G401.6 (cell line): ENCODE data around the gene CDK19.

Source experiments
- FAIRE-seq: peaks from 2 replicates; lab custom pipeline; 2012; peaks lifted over from hg19 to GRCh38; lab: Jason Lieb, UNC

CDK19 gene

DNA sequence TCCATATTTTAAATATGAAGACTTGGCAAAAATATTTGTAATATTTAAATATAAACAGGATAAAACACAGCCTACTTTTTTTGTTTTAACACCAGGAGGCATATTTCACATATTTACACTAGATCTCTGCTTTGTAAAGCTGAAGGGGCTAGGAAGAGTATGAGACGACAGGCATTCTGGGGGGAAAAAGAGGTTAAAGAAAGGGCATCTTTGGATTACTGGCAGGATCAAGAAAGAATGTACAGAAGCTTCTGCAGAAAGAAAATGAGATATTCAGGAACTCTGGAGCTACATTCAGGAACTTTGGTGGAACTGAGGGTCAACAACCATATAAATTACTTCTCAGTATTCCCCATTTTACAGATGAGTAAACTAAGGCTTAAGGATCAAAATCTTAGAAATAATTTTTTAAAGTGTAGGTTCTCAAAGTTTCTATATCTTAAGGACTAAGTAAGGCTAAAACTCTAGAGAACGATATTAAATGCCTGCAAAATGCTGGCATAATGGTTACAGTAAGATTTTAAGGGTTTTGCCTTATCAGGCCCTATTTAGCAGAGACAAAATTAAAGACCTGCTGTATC, 156.5 kb downstream of the CDK19 start:
- FAIRE-seq: no peak

DNA sequence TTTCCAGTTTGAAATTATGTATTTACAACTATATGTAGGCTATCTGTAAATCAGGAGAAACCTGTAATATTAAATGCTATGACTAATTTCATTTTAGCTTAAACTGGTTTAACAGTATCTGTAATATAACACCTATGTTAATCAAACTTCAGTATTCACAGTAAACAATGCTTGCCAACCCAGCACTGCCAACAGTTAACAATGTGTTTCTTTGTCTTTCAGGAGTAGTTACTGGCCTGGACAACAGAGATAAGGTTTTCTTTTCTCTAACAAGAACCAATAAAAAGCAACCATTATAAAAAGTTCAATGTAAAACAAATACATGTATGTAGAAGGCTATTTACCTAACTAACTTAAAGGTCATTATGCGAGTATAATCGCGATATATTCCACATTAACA, 158.8 kb downstream of the CDK19 start:
- no peak for FAIRE-seq

GRCh38 chr6:110655821-110656220, 159.4 kb downstream of the CDK19 start:
- no peak for FAIRE-seq

DNA sequence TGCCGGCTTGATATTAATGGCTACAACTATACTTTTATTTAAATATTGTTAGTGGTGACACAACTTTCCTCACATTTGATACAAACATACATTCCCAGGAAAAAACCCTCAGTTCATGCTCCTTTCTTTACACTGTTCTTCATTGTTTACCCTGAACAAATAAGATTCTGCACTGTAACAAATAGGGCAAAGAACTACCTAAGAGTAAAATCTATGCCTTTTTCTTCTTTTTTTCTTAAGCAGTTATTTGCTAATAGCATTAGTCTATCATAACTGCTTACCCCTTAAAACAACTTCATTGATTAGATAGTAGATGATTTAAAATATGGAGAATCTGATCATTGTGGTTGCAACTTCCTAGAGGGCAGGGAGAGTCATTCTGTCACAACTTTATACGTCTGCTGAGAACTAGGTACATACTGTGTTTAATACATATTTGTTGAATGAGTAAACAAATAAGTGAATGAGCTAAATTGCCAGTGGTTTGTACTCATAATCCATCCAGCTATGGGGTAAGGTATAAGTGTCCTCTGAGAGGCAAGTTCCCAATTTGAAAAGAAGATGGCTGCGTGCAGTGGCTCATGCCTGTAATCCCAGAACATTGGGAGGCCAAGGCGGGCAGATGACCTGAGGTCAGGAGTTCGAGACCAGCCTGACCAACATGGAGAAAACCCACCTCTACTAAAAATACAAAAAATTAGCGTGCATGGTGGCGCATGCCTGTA, 161.0 kb downstream of the CDK19 start:
- no peak for FAIRE-seq

- no peak for FAIRE-seq
Measured at GRCh38 chr6:110653381-110653780, 161.9 kb downstream of the CDK19 start.

- no peak for FAIRE-seq
Measured at GRCh38 chr6:110652520-110652919, 162.7 kb downstream of the CDK19 start.

GRCh38 chr6:110650755-110651154, 164.5 kb downstream of the CDK19 start:
- FAIRE-seq: no peak

DNA sequence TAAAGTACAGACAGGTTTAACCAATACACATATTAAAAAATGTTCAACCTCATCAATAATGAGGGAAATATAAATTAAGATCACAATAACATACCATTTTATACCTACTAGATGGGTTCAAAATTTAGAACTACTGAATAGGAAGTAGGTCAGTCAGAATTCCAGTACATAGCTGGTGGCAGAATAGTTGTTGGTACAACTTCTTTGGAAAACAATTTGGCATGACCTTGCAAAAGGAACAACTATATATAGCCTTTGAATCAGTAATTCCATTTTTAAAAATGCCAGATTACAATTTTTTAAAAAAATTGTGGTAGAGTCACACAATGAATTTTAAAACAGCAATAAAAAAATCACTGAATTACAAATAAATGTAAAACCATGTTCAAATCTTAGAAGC, 165.6 kb downstream of the CDK19 start:
- FAIRE-seq: no peak

- FAIRE-seq: peak; percentile 21
Measured at GRCh38 chr6:110646951-110647910, 168.0 kb downstream of the CDK19 start.

DNA sequence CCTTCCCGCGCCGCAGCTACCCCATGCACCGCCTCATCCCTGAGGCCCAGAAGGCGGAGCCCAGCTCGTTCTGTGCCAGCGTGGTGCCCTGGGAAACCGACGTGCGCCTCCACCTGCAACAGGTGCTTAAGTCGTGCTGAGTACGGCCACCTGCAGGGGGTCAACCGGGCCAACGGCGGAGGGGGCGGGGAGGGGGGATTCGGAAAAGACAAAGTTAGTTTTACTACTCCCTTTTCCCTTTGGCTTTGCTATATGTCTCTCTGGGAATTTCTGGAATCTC, 168.9 kb downstream of the CDK19 start:
- FAIRE-seq: no peak

GRCh38 chr6:110645685-110646418, 169.4 kb downstream of the CDK19 start:
- no peak for FAIRE-seq

GRCh38 chr6:110643175-110643574, 172.1 kb downstream of the CDK19 start:
- FAIRE-seq: no peak

DNA sequence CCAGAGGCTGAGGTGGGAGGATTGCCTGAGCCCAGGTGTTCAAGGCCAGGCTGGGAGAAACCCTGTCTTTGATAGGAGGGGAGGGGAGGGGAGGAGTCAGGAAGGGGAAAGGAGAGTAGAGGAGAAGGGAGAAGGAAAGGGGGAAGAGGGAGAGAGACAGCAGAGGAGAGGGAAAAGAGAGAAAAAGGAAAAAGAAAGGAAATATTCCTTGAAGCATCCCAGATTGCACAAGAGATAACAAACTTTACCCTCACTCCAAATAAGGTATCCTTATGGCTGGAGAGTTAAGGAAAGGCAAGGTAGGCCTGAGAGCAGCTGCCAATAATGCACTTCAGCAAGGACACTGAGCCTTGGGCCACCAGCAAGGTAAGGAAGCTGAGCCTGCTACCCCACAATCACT, 172.6 kb downstream of the CDK19 start:
- no peak for FAIRE-seq

GRCh38 chr6:110636781-110637180, 178.5 kb downstream of the CDK19 start:
- no peak for FAIRE-seq

GRCh38 chr6:110635096-110635495, 180.2 kb downstream of the CDK19 start:
- no peak for FAIRE-seq

DNA sequence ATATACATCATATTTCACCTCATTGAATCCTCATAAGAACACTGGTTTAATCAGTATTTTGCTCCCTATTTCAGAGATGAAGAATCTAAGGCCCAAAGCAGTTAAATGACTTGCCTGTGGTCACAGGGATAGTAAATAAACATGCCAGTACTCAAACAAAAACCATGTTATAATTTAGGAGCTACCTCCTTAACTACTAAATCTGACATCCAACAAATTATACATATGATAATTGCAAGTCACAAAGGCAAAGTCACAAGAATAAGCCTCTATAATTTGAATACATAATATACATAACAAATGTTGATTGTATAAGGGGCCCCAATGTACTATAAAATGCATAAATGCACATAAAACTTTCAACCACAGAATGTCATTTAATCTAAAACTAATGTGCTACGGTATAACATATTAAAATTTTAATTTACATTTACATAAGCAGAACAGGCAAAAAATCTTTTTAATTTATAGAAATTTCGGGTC, 181.5 kb downstream of the CDK19 start:
- FAIRE-seq: no peak

DNA sequence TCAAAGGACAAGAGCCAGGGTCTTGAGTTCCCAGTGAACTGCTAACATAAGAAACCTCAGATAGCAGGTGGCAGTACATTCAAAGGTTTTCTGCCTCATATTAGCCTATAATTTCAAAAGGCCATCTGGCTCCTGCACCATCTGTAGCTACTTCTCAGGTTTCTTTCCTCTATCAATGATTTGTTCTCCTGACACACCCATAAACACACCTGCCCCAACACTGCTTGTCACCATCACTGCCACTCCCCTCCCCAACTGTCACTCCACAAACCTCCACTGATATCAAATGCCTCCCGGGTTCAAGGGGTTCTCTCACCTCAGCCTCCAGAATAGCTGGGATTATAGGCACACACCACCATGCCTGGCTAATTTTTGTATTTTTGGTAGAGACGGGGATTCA, 186.1 kb downstream of the CDK19 start:
- FAIRE-seq: no peak

DNA sequence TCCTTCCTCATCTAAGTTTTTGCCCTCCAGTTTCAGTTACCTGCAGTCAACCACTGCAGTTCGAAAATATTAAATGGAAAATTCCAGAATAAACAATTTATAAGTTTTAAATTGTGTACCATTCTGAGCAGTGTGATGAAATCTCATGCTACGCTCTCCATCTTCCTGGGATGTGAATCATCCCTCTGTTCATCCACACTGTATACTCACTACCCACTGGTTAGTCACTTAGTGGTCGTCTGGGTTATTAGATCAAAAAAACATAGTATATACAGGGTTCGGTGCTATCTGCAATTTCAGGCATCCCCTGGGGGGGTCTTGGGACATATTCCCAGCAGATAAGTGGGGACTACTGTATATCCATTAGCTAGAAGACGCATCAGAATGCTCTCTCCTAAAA, 186.9 kb downstream of the CDK19 start:
- no peak for FAIRE-seq

DNA sequence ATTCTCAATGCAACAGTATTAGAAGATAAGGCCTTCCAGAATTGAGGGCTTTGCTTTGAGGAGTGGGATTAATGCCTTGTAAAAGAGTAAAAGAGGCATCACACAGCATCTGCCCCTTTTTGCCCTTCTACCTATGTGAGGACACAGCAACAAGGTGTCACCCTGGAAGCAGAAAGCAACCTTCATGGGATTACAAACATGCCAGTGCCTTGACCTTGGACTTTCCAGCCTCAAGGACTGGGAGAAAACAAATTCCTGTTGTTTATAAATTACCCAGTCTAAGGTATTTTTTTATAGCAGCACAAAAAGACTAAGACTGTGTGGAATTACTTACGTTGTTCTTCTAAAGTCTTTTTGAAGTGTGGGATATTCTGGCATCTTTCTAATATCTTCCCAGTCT, 188.8 kb downstream of the CDK19 start:
- FAIRE-seq: no peak

GRCh38 chr6:110625883-110626282, 189.4 kb downstream of the CDK19 start:
- FAIRE-seq: no peak

DNA sequence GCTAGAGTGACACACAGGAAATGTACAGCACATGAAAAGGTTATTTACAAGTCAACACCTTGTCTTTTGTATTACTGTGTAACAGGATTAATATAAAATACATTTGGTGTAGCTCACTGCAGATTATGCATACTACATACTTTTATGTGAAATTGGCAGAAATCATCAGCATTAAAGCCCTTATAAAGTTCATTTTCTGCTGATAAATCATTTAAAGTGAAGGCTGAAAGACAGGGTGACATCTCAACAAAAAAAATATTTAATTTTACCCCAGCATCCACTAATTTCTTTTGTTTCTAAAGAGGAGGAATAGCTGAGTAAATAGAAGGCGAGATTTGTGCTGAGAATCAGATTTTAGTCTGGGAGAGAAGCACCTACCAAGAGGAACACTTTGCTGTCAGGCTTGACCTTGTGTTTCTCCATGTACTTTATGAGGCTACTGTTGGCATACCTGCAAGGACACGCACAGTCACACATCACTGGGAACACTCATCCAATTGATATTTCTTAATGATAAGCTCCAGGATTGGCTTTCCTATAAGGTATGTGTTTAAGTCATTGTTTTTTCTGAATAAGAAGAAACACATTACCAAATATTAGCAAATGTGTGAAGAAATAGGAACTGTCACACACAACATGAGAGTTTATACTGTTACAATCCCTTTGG, 192.2 kb downstream of the CDK19 start:
- no peak for FAIRE-seq

DNA sequence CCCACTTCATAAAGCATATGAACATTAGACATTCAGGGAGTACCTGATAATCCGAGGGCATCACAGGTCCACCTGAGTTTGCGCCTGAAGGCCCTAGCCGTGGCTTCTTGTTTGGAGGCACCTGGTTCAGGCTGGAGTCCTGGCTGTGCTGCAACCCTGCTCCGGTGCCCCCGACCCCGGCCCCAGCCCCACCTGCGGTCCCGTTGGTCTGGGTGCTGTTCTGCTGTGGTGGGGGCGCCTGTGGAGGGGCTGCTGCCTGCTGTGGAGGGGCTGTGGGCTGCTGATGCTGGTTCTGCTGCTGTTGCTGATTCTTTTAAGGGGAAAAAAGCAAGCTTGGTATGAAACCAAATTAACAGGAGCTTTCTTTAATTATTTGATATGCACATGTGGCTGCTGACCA, 194.2 kb downstream of the CDK19 start:
- FAIRE-seq: no peak
